Measurements from ENCODE around the gene SLC12A9.

Gene SLC12A9

DNA sequence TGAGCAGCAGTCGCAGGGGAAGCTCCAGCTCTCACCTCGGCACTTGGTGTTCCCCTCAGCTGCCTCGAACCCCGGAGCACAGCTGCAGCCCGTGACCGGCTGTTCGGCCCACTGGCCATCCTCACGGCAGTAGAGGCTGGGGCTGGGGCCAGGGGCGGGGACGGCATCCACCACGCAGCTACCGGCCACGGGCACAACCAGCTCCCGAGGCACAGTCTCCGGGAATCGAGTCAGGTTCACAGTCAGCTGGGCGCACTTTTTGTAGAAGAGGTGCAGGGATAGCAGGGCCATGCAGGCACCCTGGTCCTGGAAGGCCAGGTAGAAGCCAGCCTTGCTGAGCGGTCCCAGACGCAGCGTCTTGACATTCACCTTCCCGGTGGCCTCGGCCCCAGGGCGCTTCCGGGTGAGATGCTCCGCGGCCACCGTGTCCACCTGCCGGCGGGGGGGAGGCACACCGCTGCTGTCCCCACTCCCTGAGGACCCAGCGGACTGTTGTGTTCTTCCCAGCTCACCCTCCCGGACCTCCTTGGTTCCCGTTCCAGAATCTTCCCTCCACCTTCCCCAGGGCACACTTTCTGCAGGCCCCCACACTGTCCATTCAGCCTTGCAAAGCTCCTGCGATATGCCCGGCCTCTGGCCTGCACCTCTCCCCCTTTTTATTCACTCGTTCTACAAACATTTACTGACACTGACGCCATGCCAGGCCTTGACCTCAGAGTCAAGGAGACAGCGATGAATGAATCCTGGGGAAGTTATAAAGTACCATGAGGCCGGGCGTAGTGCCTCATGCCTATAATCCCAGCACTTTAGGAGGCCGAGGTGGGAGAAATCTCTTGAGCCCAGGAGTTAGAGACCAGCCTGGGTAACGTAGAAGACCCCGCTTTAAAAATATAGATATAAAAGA is 30.0 kb upstream of the SLC12A9 start:
- CTCF ChIA-PET, result interaction anchor here (1.0 to 1.1 kb wide), 2 partner anchors 22 to 30 kb away, joined by 3 to 6 read pairs; partner anchors contain the start of gene SLC12A9
- H3K36me3 ChIP-seq (ENCODE audit: control insufficient read depth in 2 of 2, insufficient read depth in 1 of 2, low read length in 2 of 2), result peaks cover 28 to 59% of the 10 kb centered on the region in 2 experiments

DNA sequence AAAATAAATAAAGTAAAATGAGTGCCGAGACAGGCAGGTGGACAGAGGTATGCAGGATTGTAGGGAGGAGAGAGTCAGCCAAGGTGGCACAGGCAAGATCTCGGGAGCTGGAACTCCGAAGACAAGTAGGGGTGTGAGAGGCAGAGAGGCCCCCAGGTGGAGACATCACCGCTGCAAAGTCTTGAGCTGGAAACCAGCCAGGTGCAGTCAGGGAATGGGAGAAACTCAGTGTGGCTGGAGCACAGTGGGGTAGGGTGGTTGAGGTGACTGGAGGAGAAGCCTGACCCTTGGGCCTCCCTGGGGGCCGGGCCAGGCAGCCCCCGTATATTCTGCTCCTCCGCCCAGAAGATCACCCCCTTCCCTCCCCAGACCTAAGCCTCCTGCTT is 29.4 kb upstream of the SLC12A9 start:
- Histone ChIP-seq H3K9me3 (ENCODE audit: control insufficient read depth, insufficient read depth, low read depth, low read length) (no peaks in the 10 kb centered on the region), H3K4me3 (ENCODE audit: low read depth, low read length) (no peak overlapping the region), H3K27ac (ENCODE audit: extremely low read depth, low read depth, low read length) (no peak overlapping the region), H3K4me1 (ENCODE audit: control insufficient read depth, insufficient read depth, low read length) (no peaks in the 10 kb centered on the region), H3K36me3 (ENCODE audit: control insufficient read depth in 2 of 2, insufficient read depth in 1 of 2, low read length in 2 of 2) (peaks cover 23 to 57% of the 10 kb centered on the region in 2 experiments)
- TF ChIP-seq ZNF214 (tag by site-specific recombination; IDR thresholded peaks at IDR 0.05; ENCODE audit: borderline replicate concordance) (no peak), ZNF776 (tag by site-specific recombination; IDR thresholded peaks at IDR 0.05; ENCODE audit: borderline replicate concordance) (no peak), ZNF391 (tag by site-specific recombination; IDR thresholded peaks at IDR 0.05; ENCODE audit: borderline replicate concordance, low read depth) (no peak)
- TF ChIP-seq, protein P1, sequence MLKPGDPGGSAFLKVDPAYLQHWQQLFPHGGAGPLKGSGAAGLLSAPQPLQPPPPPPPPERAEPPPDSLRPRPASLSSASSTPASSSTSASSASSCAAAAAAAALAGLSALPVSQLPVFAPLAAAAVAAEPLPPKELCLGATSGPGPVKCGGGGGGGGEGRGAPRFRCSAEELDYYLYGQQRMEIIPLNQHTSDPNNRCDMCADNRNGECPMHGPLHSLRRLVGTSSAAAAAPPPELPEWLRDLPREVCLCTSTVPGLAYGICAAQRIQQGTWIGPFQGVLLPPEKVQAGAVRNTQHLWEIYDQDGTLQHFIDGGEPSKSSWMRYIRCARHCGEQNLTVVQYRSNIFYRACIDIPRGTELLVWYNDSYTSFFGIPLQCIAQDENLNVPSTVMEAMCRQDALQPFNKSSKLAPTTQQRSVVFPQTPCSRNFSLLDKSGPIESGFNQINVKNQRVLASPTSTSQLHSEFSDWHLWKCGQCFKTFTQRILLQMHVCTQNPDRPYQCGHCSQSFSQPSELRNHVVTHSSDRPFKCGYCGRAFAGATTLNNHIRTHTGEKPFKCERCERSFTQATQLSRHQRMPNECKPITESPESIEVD (tag by site-specific recombination; IDR thresholded peaks at IDR 0.05), result no peak
- TF ChIP-seq, protein P2, sequence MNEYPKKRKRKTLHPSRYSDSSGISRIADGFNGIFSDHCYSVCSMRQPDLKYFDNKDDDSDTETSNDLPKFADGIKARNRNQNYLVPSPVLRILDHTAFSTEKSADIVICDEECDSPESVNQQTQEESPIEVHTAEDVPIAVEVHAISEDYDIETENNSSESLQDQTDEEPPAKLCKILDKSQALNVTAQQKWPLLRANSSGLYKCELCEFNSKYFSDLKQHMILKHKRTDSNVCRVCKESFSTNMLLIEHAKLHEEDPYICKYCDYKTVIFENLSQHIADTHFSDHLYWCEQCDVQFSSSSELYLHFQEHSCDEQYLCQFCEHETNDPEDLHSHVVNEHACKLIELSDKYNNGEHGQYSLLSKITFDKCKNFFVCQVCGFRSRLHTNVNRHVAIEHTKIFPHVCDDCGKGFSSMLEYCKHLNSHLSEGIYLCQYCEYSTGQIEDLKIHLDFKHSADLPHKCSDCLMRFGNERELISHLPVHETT (tag by site-specific recombination; IDR thresholded peaks at IDR 0.05), result no peak
- ChIA-PET POLR2A (no interaction called here), CTCF (no interaction called here)

More for the DNA sequence above, 30.0 kb upstream of the SLC12A9 start:
- POLR2A ChIA-PET, result no interaction called here
- no peaks in the 10 kb centered on the region for H3K9me3 ChIP-seq (ENCODE audit: control insufficient read depth, insufficient read depth, low read depth, low read length)
- TF ChIP-seq KLF1 (tag by site-specific recombination; IDR thresholded peaks at IDR 0.05), result no peak
- TF ChIP-seq ZNF791 (tag by site-specific recombination; IDR thresholded peaks at IDR 0.05), result no peak
- TF ChIP-seq ZNF529 (tag by site-specific recombination; IDR thresholded peaks at IDR 0.05; ENCODE audit: insufficient replicate concordance), result no peak
- TF ChIP-seq HOXD13 (CRISPR knock-in tag; IDR thresholded peaks at IDR 0.05; ENCODE audit: borderline replicate concordance), result no peak
- no peak for TF ChIP-seq ZNF777 (tag by site-specific recombination; IDR thresholded peaks at IDR 0.05; ENCODE audit: borderline replicate concordance)
- TF ChIP-seq ZNF510 (tag by site-specific recombination; IDR thresholded peaks at IDR 0.05; ENCODE audit: insufficient replicate concordance), result no peak
- TF ChIP-seq ZNF16 (tag by site-specific recombination; IDR thresholded peaks at IDR 0.05; ENCODE audit: low read depth), result no peak
- TF ChIP-seq, protein P3, sequence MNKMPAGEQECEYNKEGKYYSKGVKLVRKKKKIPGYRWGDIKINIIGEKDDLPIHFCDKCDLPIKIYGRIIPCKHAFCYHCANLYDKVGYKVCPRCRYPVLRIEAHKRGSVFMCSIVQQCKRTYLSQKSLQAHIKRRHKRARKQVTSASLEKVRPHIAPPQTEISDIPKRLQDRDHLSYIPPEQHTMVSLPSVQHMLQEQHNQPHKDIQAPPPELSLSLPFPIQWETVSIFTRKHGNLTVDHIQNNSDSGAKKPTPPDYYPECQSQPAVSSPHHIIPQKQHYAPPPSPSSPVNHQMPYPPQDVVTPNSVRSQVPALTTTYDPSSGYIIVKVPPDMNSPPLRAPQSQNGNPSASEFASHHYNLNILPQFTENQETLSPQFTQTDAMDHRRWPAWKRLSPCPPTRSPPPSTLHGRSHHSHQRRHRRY (tag by site-specific recombination; IDR thresholded peaks at IDR 0.05), result no peak
- no peak for TF ChIP-seq ZNF521 (tag by site-specific recombination; IDR thresholded peaks at IDR 0.05)
- no peak for TF ChIP-seq ZFHX2 (tag by site-specific recombination; conservative IDR thresholded peaks at IDR 0.05)
- TF ChIP-seq, protein P4, sequence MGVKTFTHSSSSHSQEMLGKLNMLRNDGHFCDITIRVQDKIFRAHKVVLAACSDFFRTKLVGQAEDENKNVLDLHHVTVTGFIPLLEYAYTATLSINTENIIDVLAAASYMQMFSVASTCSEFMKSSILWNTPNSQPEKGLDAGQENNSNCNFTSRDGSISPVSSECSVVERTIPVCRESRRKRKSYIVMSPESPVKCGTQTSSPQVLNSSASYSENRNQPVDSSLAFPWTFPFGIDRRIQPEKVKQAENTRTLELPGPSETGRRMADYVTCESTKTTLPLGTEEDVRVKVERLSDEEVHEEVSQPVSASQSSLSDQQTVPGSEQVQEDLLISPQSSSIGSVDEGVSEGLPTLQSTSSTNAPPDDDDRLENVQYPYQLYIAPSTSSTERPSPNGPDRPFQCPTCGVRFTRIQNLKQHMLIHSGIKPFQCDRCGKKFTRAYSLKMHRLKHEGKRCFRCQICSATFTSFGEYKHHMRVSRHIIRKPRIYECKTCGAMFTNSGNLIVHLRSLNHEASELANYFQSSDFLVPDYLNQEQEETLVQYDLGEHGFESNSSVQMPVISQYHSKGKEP (tag by site-specific recombination; IDR thresholded peaks at IDR 0.05), result no peak
- TF ChIP-seq, protein P5, sequence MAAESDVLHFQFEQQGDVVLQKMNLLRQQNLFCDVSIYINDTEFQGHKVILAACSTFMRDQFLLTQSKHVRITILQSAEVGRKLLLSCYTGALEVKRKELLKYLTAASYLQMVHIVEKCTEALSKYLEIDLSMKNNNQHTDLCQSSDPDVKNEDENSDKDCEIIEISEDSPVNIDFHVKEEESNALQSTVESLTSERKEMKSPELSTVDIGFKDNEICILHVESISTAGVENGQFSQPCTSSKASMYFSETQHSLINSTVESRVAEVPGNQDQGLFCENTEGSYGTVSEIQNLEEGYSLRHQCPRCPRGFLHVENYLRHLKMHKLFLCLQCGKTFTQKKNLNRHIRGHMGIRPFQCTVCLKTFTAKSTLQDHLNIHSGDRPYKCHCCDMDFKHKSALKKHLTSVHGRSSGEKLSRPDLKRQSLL (tag by site-specific recombination; IDR thresholded peaks at IDR 0.05), result no peak
- no peak for TF ChIP-seq SALL2 (tag by site-specific recombination; IDR thresholded peaks at IDR 0.05; ENCODE audit: borderline replicate concordance)
- TF ChIP-seq GLIS2 (tag by site-specific recombination; IDR thresholded peaks at IDR 0.05), result no peak
- TF ChIP-seq ZBTB21 (tag by site-specific recombination; IDR thresholded peaks at IDR 0.05), result no peak
- no peak for TF ChIP-seq ZBTB8A (tag by site-specific recombination; IDR thresholded peaks at IDR 0.05)
- TF ChIP-seq ZNF837 (tag by site-specific recombination; IDR thresholded peaks at IDR 0.05), result no peak
- TF ChIP-seq ZNF514 (tag by site-specific recombination; IDR thresholded peaks at IDR 0.05), result no peak
- no peak for TF ChIP-seq GLIS1 (tag by site-specific recombination; IDR thresholded peaks at IDR 0.05)
- no peak for TF ChIP-seq ZNF776 (tag by site-specific recombination; IDR thresholded peaks at IDR 0.05; ENCODE audit: borderline replicate concordance)
- H3K27ac ChIP-seq (ENCODE audit: extremely low read depth, low read depth, low read length), result no peak overlapping the region
- no peak overlapping the region for H3K4me3 ChIP-seq (ENCODE audit: low read depth, low read length)
- H3K4me1 ChIP-seq (ENCODE audit: control insufficient read depth, insufficient read depth, low read length), result no peaks in the 10 kb centered on the region
